Measurements from ENCODE around the gene TOLLIP. TPM values are rescaled to one million over a fixed set of nuclear protein-coding genes. Genes with fewer than 3 reads are reported as not detected.
"Not testable (repeated sequence)": the region's sequence is repeated elsewhere in the genome, so short reads cannot be mapped to it uniquely, and the experiment has no call there.

Gene TOLLIP
- polyA plus RNA-seq (2013, experiment 1 of 2): 16.5 TPM
- 15.3 TPM for polyA plus RNA-seq (2013, experiment 2 of 2)

GRCh38 chr11:1309498-1310317, at the start of gene TOLLIP:
TOLLIP (minus strand) TSS chr11:1309632; CDS start chr11:1309498, 134 bp downstream.
- Histone ChIP-seq H3K9ac (ENCODE audit: low read depth, low read length, poor library complexity) (peak within 1 kb of the TSS; percentile 96), H2AK5ac (ENCODE audit: low read depth, low read length) (peak within 1 kb of the TSS; percentile 96), H3K23ac (ENCODE audit: low read depth, low read length, poor library complexity) (peak within 1 kb of the TSS; percentile 100), H2BK12ac (ENCODE audit: low read length) (no peak within 1 kb of the TSS), H3K18ac (ENCODE audit: low read length) (peak within 1 kb of the TSS; percentile 98), H2BK120ac (ENCODE audit: low read depth, low read length) (peak within 1 kb of the TSS; percentile 92), H3K4me2 (ENCODE audit: insufficient read depth, low read length, poor library complexity, severe bottlenecking) (peak within 1 kb of the TSS; percentile 82), H4K91ac (ENCODE audit: low read depth, low read length, poor library complexity) (peak within 1 kb of the TSS; percentile 24), H3K4ac (ENCODE audit: low read length) (peak within 1 kb of the TSS; percentile 87), H4K8ac (ENCODE audit: low read depth, low read length) (peak within 1 kb of the TSS; percentile 93), H3K4me3 (ENCODE audit: low read length in 2 of 2) (peak within 1 kb of the TSS; percentile 81 to 94), H3K4me1 (ENCODE audit: control insufficient read depth in 2 of 2, insufficient read depth in 1 of 2, low read depth in 1 of 2, low read length in 2 of 2) (peaks cover 2 to 5% of the 10 kb centered on the region in 2 donors), H3K79me1 (ENCODE audit: low read depth, low read length) (peaks cover 22% of the 10 kb centered on the region), H3K9me3 (replicated peaks in 1 of 2; ENCODE audit: control insufficient read depth in 2 of 2, insufficient read depth in 1 of 2, low read depth in 1 of 2, low read length in 2 of 2) (peaks cover 7 to 21% of the 10 kb centered on the region in 2 donors), H3K36me3 (replicated peaks in 1 of 2; ENCODE audit: control insufficient read depth in 2 of 2, insufficient read depth in 2 of 2, low read length in 2 of 2) (peaks cover 2 to 25% of the 10 kb centered on the region in 2 donors), H3K27me3 (ENCODE audit: control insufficient read depth in 3 of 3, insufficient read depth in 3 of 3, low read depth in 1 of 3, low read length in 3 of 3) (no peaks in the 10 kb centered on the region), H2AFZ (ENCODE audit: low read length) (peak within 1 kb of the TSS; percentile 88), H2BK5ac (ENCODE audit: low read length) (peak within 1 kb of the TSS; percentile 61), H2BK15ac (ENCODE audit: low read length) (peak within 1 kb of the TSS; percentile 71), H3K27ac (replicated peaks; ENCODE audit: low read length) (peak within 1 kb of the TSS; percentile 72), H3K14ac (ENCODE audit: low read length) (peak within 1 kb of the TSS; percentile 87)
- peak; percentile 94 for DNase-seq (ENCODE audit: low spot score)
- WGBS, 2 donors (ENCODE audit: extremely low coverage in 2 of 2, insufficient read length in 2 of 2, insufficient replicate concordance in 1 of 2): no CpG with 5 or more reads among the region's 97 CpGs

- H3K18ac ChIP-seq (ENCODE audit: low read length); H2BK5ac ChIP-seq (ENCODE audit: low read length); H2BK12ac ChIP-seq (ENCODE audit: low read length); H4K8ac ChIP-seq (ENCODE audit: low read depth, low read length); H3K4me2 ChIP-seq (ENCODE audit: insufficient read depth, low read length, poor library complexity, severe bottlenecking); H3K14ac ChIP-seq (ENCODE audit: low read length); H2AK5ac ChIP-seq (ENCODE audit: low read depth, low read length); H2BK120ac ChIP-seq (ENCODE audit: low read depth, low read length); DNase-seq (ENCODE audit: low spot score); H3K4me3 ChIP-seq (ENCODE audit: low read length in 2 of 2); H2AFZ ChIP-seq (ENCODE audit: low read length); H4K91ac ChIP-seq (ENCODE audit: low read depth, low read length, poor library complexity); H3K23ac ChIP-seq (ENCODE audit: low read depth, low read length, poor library complexity); H2BK15ac ChIP-seq (ENCODE audit: low read length); H3K4ac ChIP-seq (ENCODE audit: low read length); H3K79me1 ChIP-seq (ENCODE audit: low read depth, low read length); H3K36me3 ChIP-seq (replicated peaks in 1 of 2; ENCODE audit: control insufficient read depth in 2 of 2, insufficient read depth in 2 of 2, low read length in 2 of 2); H3K27ac ChIP-seq (replicated peaks; ENCODE audit: low read length); H3K9ac ChIP-seq (ENCODE audit: low read depth, low read length, poor library complexity); H3K4me1 ChIP-seq (ENCODE audit: control insufficient read depth in 2 of 2, insufficient read depth in 1 of 2, low read depth in 1 of 2, low read length in 2 of 2): not testable (repeated sequence)
- no CpG with 5 or more reads among the region's 17 CpGs for WGBS, 2 donors (ENCODE audit: extremely low coverage in 2 of 2, insufficient read length in 2 of 2, insufficient replicate concordance in 1 of 2)
- Histone ChIP-seq H3K27me3 (ENCODE audit: control insufficient read depth in 3 of 3, insufficient read depth in 3 of 3, low read depth in 1 of 3, low read length in 3 of 3) (peaks cover 0 to 14% (median 2%) of the 10 kb centered on the region in 3 experiments), H3K9me3 (replicated peaks in 1 of 2; ENCODE audit: control insufficient read depth in 2 of 2, insufficient read depth in 1 of 2, low read depth in 1 of 2, low read length in 2 of 2) (peaks cover 0 to 29% of the 10 kb centered on the region in 2 donors)
These were observed 49.5 kb upstream of the TOLLIP start for GRCh38 chr11:1358931-1359330.

- Histone ChIP-seq H3K4me1 (ENCODE audit: control insufficient read depth in 2 of 2, insufficient read depth in 1 of 2, low read depth in 1 of 2, low read length in 2 of 2) (no peaks in the 10 kb centered on the region), H3K18ac (ENCODE audit: low read length) (peak overlapping the region; percentile 64)
- WGBS, 2 donors (ENCODE audit: extremely low coverage in 2 of 2, insufficient read length in 2 of 2, insufficient replicate concordance in 1 of 2): no CpG with 5 or more reads among the region's 16 CpGs
These were observed 48.9 kb upstream of the TOLLIP start for GRCh38 chr11:1358286-1358685.

GRCh38 chr11:1356478-1356960, 47.1 kb upstream of the TOLLIP start:
- no peak overlapping the region for H3K4ac ChIP-seq (ENCODE audit: low read length)
- no peak overlapping the region for H4K8ac ChIP-seq (ENCODE audit: low read depth, low read length)
- H2AK5ac ChIP-seq (ENCODE audit: low read depth, low read length): no peak overlapping the region
- peaks cover 0 to 12% (median 2%) of the 10 kb centered on the region in 3 experiments for H3K27me3 ChIP-seq (ENCODE audit: control insufficient read depth in 3 of 3, insufficient read depth in 3 of 3, low read depth in 1 of 3, low read length in 3 of 3)
- no peak overlapping the region for H3K14ac ChIP-seq (ENCODE audit: low read length)
- no peak overlapping the region for H4K91ac ChIP-seq (ENCODE audit: low read depth, low read length, poor library complexity)
- H2BK5ac ChIP-seq (ENCODE audit: low read length): no peak overlapping the region
- H3K4me1 ChIP-seq (ENCODE audit: control insufficient read depth in 2 of 2, insufficient read depth in 1 of 2, low read depth in 1 of 2, low read length in 2 of 2): no peaks in the 10 kb centered on the region
- DNase-seq (ENCODE audit: low spot score): no peak
- no peak overlapping the region for H3K4me2 ChIP-seq (ENCODE audit: insufficient read depth, low read length, poor library complexity, severe bottlenecking)
- no peaks in the 10 kb centered on the region for H3K36me3 ChIP-seq (replicated peaks in 1 of 2; ENCODE audit: control insufficient read depth in 2 of 2, insufficient read depth in 2 of 2, low read length in 2 of 2)
- no peak overlapping the region for H2BK120ac ChIP-seq (ENCODE audit: low read depth, low read length)
- H3K9ac ChIP-seq (ENCODE audit: low read depth, low read length, poor library complexity): no peak overlapping the region
- H3K27ac ChIP-seq (replicated peaks; ENCODE audit: low read length): no peak overlapping the region
- peaks cover 5% of the 10 kb centered on the region for H3K79me1 ChIP-seq (ENCODE audit: low read depth, low read length)
- WGBS, 2 donors (ENCODE audit: extremely low coverage in 2 of 2, insufficient read length in 2 of 2, insufficient replicate concordance in 1 of 2): no CpG with 5 or more reads among the region's 13 CpGs
- no peak overlapping the region for H2BK12ac ChIP-seq (ENCODE audit: low read length)
- no peak overlapping the region for H3K23ac ChIP-seq (ENCODE audit: low read depth, low read length, poor library complexity)
- H3K4me3 ChIP-seq (ENCODE audit: low read length in 2 of 2): no peak overlapping the region
- no peak overlapping the region for H3K18ac ChIP-seq (ENCODE audit: low read length)
- no peak overlapping the region for H2AFZ ChIP-seq (ENCODE audit: low read length)
- H2BK15ac ChIP-seq (ENCODE audit: low read length): no peak overlapping the region
- peaks cover 0 to 11% of the 10 kb centered on the region in 2 donors for H3K9me3 ChIP-seq (replicated peaks in 1 of 2; ENCODE audit: control insufficient read depth in 2 of 2, insufficient read depth in 1 of 2, low read depth in 1 of 2, low read length in 2 of 2)

More at GRCh38 chr11:1358286-1358685, 48.9 kb upstream of the TOLLIP start:
- no peak overlapping the region for H3K4ac ChIP-seq (ENCODE audit: low read length)
- H3K9ac ChIP-seq (ENCODE audit: low read depth, low read length, poor library complexity): peak overlapping the region; percentile 44
- peak overlapping the region; percentile 89 for H3K23ac ChIP-seq (ENCODE audit: low read depth, low read length, poor library complexity)
- H2BK12ac ChIP-seq (ENCODE audit: low read length): peak overlapping the region; percentile 41
- H2BK15ac ChIP-seq (ENCODE audit: low read length): no peak overlapping the region
- no peak overlapping the region for H2BK5ac ChIP-seq (ENCODE audit: low read length)
- H2BK120ac ChIP-seq (ENCODE audit: low read depth, low read length): no peak overlapping the region
- peaks cover 0 to 13% (median 2%) of the 10 kb centered on the region in 3 experiments for H3K27me3 ChIP-seq (ENCODE audit: control insufficient read depth in 3 of 3, insufficient read depth in 3 of 3, low read depth in 1 of 3, low read length in 3 of 3)
- peak overlapping the region; percentile 75 for H2AK5ac ChIP-seq (ENCODE audit: low read depth, low read length)
- peak overlapping the region; percentile 21 for H3K14ac ChIP-seq (ENCODE audit: low read length)
- H3K79me1 ChIP-seq (ENCODE audit: low read depth, low read length): peaks cover 5% of the 10 kb centered on the region
- no peaks in the 10 kb centered on the region for H3K36me3 ChIP-seq (replicated peaks in 1 of 2; ENCODE audit: control insufficient read depth in 2 of 2, insufficient read depth in 2 of 2, low read length in 2 of 2)
- peak overlapping the region; percentile 85 for H4K91ac ChIP-seq (ENCODE audit: low read depth, low read length, poor library complexity)
- H3K27ac ChIP-seq (replicated peaks; ENCODE audit: low read length): no peak overlapping the region
- DNase-seq (ENCODE audit: low spot score): no peak
- no peak overlapping the region for H4K8ac ChIP-seq (ENCODE audit: low read depth, low read length)
- H2AFZ ChIP-seq (ENCODE audit: low read length): peak overlapping the region; percentile 56
- H3K4me3 ChIP-seq (ENCODE audit: low read length in 2 of 2): no peak overlapping the region
- H3K9me3 ChIP-seq (replicated peaks in 1 of 2; ENCODE audit: control insufficient read depth in 2 of 2, insufficient read depth in 1 of 2, low read depth in 1 of 2, low read length in 2 of 2): peaks cover 0 to 22% of the 10 kb centered on the region in 2 donors
- no peak overlapping the region for H3K4me2 ChIP-seq (ENCODE audit: insufficient read depth, low read length, poor library complexity, severe bottlenecking)
